Testis (tissue), 2 donors: ENCODE measurements around the gene PPP2R2C.

ENCODE experiments used
- POLR2A ChIP-seq: fragments of 450-650 bp; IDR thresholded peaks from one replicate; pipeline ENCODE4 v1.6.1; 2017; ENCODE audit warnings: antibody characterized with exemption, mild to moderate bottlenecking, moderate library complexity
- TF ChIP-seq, protein P1 (sequence below), 3 experiments: fragments of 450-650 bp in 2 of 3; fragments of 200-600 bp in 1 of 3; sonication (generic) in 1 of 3; IDR thresholded peaks; one replicate each; pipeline ENCODE4 v1.5.1; 2016 to 2019; ENCODE audit warnings: antibody characterized with exemption in 3 of 3, mild to moderate bottlenecking in 2 of 3, moderate library complexity in 1 of 3

DNA sequence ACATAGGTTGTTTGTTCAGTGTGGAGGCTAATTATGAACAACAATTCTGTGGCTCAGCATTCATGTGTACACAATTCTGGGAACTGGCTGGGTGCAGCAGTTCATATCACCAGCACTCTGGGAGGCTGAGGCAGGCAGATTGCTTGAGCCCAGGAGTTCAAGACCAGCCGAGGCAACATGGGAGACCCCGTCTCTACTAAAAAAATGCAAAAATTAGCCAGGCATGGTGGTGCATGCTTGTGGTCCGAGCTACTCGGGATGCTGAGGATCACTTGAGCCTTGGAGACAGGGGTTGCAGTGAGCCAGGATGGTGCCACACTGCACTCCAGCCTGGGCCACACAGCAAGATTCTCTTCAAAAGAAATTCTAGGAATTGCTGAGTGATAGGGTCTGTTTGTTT lies 4.5 kb upstream of the PPP2R2C start:
- TF ChIP-seq, protein P1, sequence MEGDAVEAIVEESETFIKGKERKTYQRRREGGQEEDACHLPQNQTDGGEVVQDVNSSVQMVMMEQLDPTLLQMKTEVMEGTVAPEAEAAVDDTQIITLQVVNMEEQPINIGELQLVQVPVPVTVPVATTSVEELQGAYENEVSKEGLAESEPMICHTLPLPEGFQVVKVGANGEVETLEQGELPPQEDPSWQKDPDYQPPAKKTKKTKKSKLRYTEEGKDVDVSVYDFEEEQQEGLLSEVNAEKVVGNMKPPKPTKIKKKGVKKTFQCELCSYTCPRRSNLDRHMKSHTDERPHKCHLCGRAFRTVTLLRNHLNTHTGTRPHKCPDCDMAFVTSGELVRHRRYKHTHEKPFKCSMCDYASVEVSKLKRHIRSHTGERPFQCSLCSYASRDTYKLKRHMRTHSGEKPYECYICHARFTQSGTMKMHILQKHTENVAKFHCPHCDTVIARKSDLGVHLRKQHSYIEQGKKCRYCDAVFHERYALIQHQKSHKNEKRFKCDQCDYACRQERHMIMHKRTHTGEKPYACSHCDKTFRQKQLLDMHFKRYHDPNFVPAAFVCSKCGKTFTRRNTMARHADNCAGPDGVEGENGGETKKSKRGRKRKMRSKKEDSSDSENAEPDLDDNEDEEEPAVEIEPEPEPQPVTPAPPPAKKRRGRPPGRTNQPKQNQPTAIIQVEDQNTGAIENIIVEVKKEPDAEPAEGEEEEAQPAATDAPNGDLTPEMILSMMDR (IDR thresholded peaks at IDR 0.05), result no peak
- no peak for TF ChIP-seq POLR2A
